ENCODE data around the gene MYO5A.

MYO5A gene

DNA sequence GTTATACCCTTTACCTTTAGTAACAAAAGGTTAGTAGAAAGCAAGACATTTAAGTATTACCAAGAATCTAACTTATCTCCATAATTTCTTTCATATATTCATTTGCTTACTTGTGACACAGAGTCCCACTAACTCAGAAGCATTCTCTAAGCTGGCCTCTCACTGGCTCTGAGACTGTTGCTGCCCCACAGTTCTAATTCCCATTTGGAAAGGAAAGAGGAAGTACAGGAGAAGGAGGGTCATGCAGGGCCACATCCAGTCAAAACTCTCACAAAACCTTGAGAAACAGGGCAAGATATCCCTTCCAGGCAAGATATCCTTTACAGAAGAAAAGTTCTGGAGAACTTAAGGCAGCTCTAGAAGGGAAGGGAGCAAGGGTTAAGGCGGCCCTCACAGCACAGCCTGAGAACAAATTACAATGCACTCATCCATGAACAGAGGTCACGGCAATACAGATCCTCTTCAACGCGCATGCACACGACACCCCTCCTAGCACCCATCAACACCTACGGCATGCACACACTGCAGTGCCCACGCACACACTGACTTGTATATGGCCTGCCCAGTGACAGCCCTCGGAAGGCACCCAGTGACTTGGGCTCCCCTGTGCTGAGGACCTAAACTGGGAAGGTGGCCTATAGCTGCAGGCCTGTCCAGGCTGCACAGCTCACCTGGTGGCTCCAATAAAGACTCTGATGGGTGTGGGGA, 220.1 kb downstream of the MYO5A start:
- Histone ChIP-seq H3K27me3 (ENCODE audit: insufficient read depth, low read depth) (no peaks in the 10 kb centered on the region), H3K27ac (no peak overlapping the region), H3K9ac (no peak overlapping the region), H4K20me1 (ENCODE audit: insufficient read depth) (no peaks in the 10 kb centered on the region), H3K36me3 (ENCODE audit: insufficient read depth) (no peaks in the 10 kb centered on the region), H3K4me2 (no peak overlapping the region), H3K79me2 (ENCODE audit: insufficient read depth, low read depth) (no peaks in the 10 kb centered on the region), H2AFZ (ENCODE audit: low read depth) (no peak overlapping the region), H3K4me1 (ENCODE audit: low read depth, poor library complexity, severe bottlenecking) (no peaks in the 10 kb centered on the region), H3K4me3 (IDR thresholded peaks at IDR 0.05; ENCODE audit: insufficient read depth, low read depth, low read length) (no peak overlapping the region)
- TF ChIP-seq CTCF (conservative IDR thresholded peaks at IDR 0.05; ENCODE audit: low read depth, low read length) = no peak

GRCh38 chr15:52307847-52308246, 220.8 kb downstream of the MYO5A start:
- no peak overlapping the region for H3K4me2 ChIP-seq
- no peak overlapping the region for H3K4me3 ChIP-seq (IDR thresholded peaks at IDR 0.05; ENCODE audit: insufficient read depth, low read depth, low read length)
- no peaks in the 10 kb centered on the region for H4K20me1 ChIP-seq (ENCODE audit: insufficient read depth)
- no peak overlapping the region for H3K9ac ChIP-seq
- H3K27me3 ChIP-seq (ENCODE audit: insufficient read depth, low read depth) = no peaks in the 10 kb centered on the region
- H3K27ac ChIP-seq = no peak overlapping the region
- no peak overlapping the region for H2AFZ ChIP-seq (ENCODE audit: low read depth)
- H3K4me1 ChIP-seq (ENCODE audit: low read depth, poor library complexity, severe bottlenecking) = no peaks in the 10 kb centered on the region
- no peak for TF ChIP-seq CTCF (conservative IDR thresholded peaks at IDR 0.05; ENCODE audit: low read depth, low read length)
- H3K36me3 ChIP-seq (ENCODE audit: insufficient read depth) = no peaks in the 10 kb centered on the region
- H3K79me2 ChIP-seq (ENCODE audit: insufficient read depth, low read depth) = no peaks in the 10 kb centered on the region

DNA sequence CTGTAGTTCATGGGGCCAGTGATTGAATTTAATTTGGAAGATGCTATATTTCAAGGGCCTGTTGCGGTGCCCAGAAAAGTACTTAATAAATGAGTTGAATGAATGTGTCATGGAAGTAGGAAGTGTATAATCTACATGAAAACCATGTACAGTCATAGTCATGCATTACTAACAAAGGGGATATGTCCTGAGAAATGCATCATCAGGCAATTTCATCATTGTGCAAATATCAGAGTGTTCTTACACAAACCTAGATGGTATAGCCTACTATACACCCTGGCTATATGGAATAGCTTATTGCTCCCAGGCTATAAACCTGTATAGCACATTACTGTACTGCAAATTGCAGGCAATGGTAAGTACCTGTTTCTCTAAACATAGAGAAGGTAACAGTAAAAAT, 222.4 kb downstream of the MYO5A start:
- Histone ChIP-seq H2AFZ (ENCODE audit: low read depth) (no peak overlapping the region), H3K4me3 (IDR thresholded peaks at IDR 0.05; ENCODE audit: insufficient read depth, low read depth, low read length) (no peak overlapping the region), H3K27ac (no peak overlapping the region), H4K20me1 (ENCODE audit: insufficient read depth) (no peaks in the 10 kb centered on the region), H3K4me1 (ENCODE audit: low read depth, poor library complexity, severe bottlenecking) (no peaks in the 10 kb centered on the region), H3K36me3 (ENCODE audit: insufficient read depth) (no peaks in the 10 kb centered on the region), H3K4me2 (no peak overlapping the region), H3K9ac (no peak overlapping the region), H3K27me3 (ENCODE audit: insufficient read depth, low read depth) (no peaks in the 10 kb centered on the region), H3K79me2 (ENCODE audit: insufficient read depth, low read depth) (no peaks in the 10 kb centered on the region)
- TF ChIP-seq CTCF (conservative IDR thresholded peaks at IDR 0.05; ENCODE audit: low read depth, low read length) = no peak

- Histone ChIP-seq H3K9ac (no peak overlapping the region), H2AFZ (ENCODE audit: low read depth) (no peak overlapping the region), H3K27ac (no peak overlapping the region), H3K36me3 (ENCODE audit: insufficient read depth) (no peaks in the 10 kb centered on the region), H3K4me1 (ENCODE audit: low read depth, poor library complexity, severe bottlenecking) (no peaks in the 10 kb centered on the region), H4K20me1 (ENCODE audit: insufficient read depth) (no peaks in the 10 kb centered on the region), H3K79me2 (ENCODE audit: insufficient read depth, low read depth) (no peaks in the 10 kb centered on the region), H3K27me3 (ENCODE audit: insufficient read depth, low read depth) (no peaks in the 10 kb centered on the region), H3K4me3 (IDR thresholded peaks at IDR 0.05; ENCODE audit: insufficient read depth, low read depth, low read length) (no peak overlapping the region), H3K4me2 (no peak overlapping the region)
- no peak for TF ChIP-seq CTCF (conservative IDR thresholded peaks at IDR 0.05; ENCODE audit: low read depth, low read length)
Observed at GRCh38 chr15:52303093-52303772, 225.4 kb downstream of the MYO5A start.

All from KMS-11 (cell line).